Heart right ventricle (tissue), 16 donors: Measurements from ENCODE around the gene GNA12. TPM values are rescaled to one million over a fixed set of nuclear protein-coding genes. Genes with fewer than 3 reads are reported as not detected.

Experiments used
- ATAC-seq, 8 donors: fragments of 200-7000 bp; cut with Tn5 transposase; one replicate each; pipeline ENCODE4 v1.9.1; 2020; ENCODE audit warnings: mild to moderate bottlenecking in 8 of 8, moderate library complexity in 8 of 8, moderate number of reproducible peaks in 1 of 8
- DNase-seq, 2 donors: peaks; one replicate each; pipeline ENCODE4 v3.0.0-alpha.2; 2020
- H3K27ac ChIP-seq, 10 donors: fragments of 200-600 bp; sonication (generic) in 2 of 10; one replicate each; pipeline versions ENCODE4 v1.5.0 to v1.8.0; 2020 to 2022; ENCODE audit warnings: mild to moderate bottlenecking in 3 of 10
- H3K27me3 ChIP-seq, 7 donors: fragments of 200-600 bp; one replicate each; pipeline ENCODE4 v1.8.0; 2021 to 2022; ENCODE audit warnings: mild to moderate bottlenecking in 2 of 7
- H3K36me3 ChIP-seq, 9 donors: fragments of 200-600 bp; sonication (generic) in 1 of 9; one replicate each; pipeline versions ENCODE4 v1.5.0 to v1.8.0; 2020 to 2022; ENCODE audit warnings: mild to moderate bottlenecking in 2 of 9
- H3K4me1 ChIP-seq, 9 donors: fragments of 200-600 bp; sonication (generic) in 1 of 9; one replicate each; pipeline versions ENCODE4 v1.5.0 to v1.8.0; 2020 to 2022; ENCODE audit warnings: mild to moderate bottlenecking in 4 of 9
- H3K4me3 ChIP-seq, 10 donors: fragments of 200-600 bp; sonication (generic) in 2 of 10; one replicate each; pipeline versions ENCODE4 v1.5.0 to v1.8.0; 2020 to 2022; ENCODE audit warnings: mild to moderate bottlenecking in 7 of 10, moderate library complexity in 2 of 10
- H3K9me3 ChIP-seq, 11 donors: fragments of 200-600 bp in 10 of 11; sonication (generic) in 2 of 11; one replicate each; pipeline versions ENCODE4 v1.5.0 to v1.8.0; 2013 to 2022; ENCODE audit warnings: mild to moderate bottlenecking in 2 of 11, control low read depth in 1 of 11, moderate library complexity in 1 of 11
- CTCF ChIP-seq, 9 donors: fragments of 200-600 bp; sonication (generic) in 2 of 9; IDR thresholded peaks; one replicate each; pipeline versions ENCODE4 v1.5.0 to v1.8.0; 2021 to 2022; ENCODE audit warnings: antibody characterized with exemption in 9 of 9, mild to moderate bottlenecking in 5 of 9, moderate library complexity in 1 of 9
- WGBS, 2 donors: extraction: QIAGEN DNeasy Blood & Tissue Kit; methylation state at CpG; one replicate each; pipeline ENCODE4 v1.1.7; 2013; ENCODE audit warnings: inconsistent platforms in 1 of 2; 5-methylcytosine and 5-hydroxymethylcytosine counted together
- intact Hi-C, 10 donors: fragments of 100-400 bp; cut with DNase I; formaldehyde crosslinking; loops; one replicate each; pipeline versions ENCODE4 v1.11.1 to v1.14.2; 2022
- polyA plus RNA-seq, 2 donors: library from polyadenylated mRNA; stranded (reverse); fragments of 200-250 nt; gene quantifications; one replicate each; pipeline ENCODE4 v1.2.3, GENCODE V29; 2013
- total RNA-seq, 10 donors: library from RNA; stranded (reverse); fragmentation: NEBNext Ultra II Directional in 3 of 10; extraction: Animal tissue kit (Norgen Biotek cat#: 25700) in 3 of 10; gene quantifications; one replicate each; pipeline versions ENCODE4 v1.2.1 to v1.2.4, GENCODE V29; 2021 to 2023
- donor health status: Arrhythmogenic right ventricular cardiomyopathy.
- donor health status: ischemic (EF 13 %, LVEDD 7.1; RV severe dilation, severe dysfunction).
- donor health status: healthy with polysubstance abuse.
- donor health status: DM: no; HTN: yes; CAD: no.
- donor health status: DM: no; HTN: no; CAD: no.
- donor health status: ischemic (EF 25% LVEDD 6.9; RV normal size, moderate dysfunction).
- donor health status: ischemic (EF 25% LVEDD 5.7; RV mildly dilated, moderate dysfunction).
- donor health status: healthy.
- donor health status: DM: yes; HTN: yes; CAD: no.
- donor health status: Ischemic cardiomyopathy.
- donor health status: ischemic (EF 35%, LVEDD 5.7; RV mildly dilated, moderate dysfunction).
- donor health status: nonischemic (EF 11% LVEDD 7.7; RV severe dilation, severe dysfunction).
- donor health status: DM: yes; HTN: yes; CAD: no.
- donor health status: PGD.
- donor health status: ischemic (EF 29% LVEDD 5.4; RV normal size, mild dysfunction).
- donor health status: nonischemic (EF 23%, LVEDD 6.1; RV moderate dilation, normal function).

The GNA12 gene
- total and polyA plus RNA-seq, 12 donors = 6.4 to 46.4 (median 33.9) TPM

DNA sequence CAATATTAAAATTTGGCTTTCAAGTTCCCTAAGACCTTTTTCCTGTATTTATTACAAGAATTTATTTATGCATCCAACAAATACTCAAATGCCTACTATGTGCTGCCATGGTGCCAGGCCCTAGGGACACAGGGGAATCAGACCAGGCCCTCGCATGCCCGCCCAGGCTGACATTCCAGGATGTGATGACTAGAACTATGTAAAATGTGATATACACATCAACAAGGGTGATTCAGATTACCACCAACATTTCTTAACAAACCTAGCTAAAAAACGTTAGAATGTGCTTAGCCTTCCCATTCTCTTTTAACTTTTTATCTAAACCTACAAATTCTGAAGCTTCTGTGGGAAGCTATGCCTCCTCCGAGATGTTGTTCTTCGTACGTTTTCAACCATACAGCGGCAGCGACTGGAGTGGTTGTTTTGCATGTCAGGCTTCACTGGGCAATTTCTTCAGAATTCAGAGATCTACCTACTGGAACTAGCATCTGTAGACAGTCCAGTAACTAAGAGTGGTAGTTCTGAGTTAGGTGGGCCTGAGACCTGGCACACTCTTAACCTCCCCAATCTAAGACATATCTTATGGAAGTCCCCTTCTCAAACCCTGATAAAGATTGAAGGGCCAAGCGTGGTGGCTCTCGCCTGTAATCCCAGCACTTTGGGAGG is 22.1 kb downstream of the GNA12 start:
- no peak for TF ChIP-seq CTCF (IDR thresholded peaks at IDR 0.05)
- intact Hi-C loops = loop anchor here in 2 of 10 donors (5.0 kb wide), 1 partner anchor 60 kb away; no protein-coding TSS in a partner anchor
- Histone ChIP-seq H3K4me1 (peaks cover 19 to 88% (median 79%) of the 10 kb centered on the region in 9 donors), H3K27ac (peak overlapping the region in 9 of 10 donors; percentile 43 to 73 (median 65)), H3K27me3 (no peaks in the 10 kb centered on the region), H3K4me3 (no peak overlapping the region), H3K9me3 (no peaks in the 10 kb centered on the region), H3K36me3 (no peaks in the 10 kb centered on the region)
- DNase-seq (no peak), ATAC-seq (no peak)
- WGBS, 2 donors = 91 to 92% methylated on average over 10 of the region's 10 CpGs

- ATAC-seq = peak in 1 of 8 donors; percentile 16
- WGBS, 2 donors = 60 to 64% methylated on average over 12 of the region's 12 CpGs
- DNase-seq = no peak
- no peak overlapping the region for H3K4me3 ChIP-seq
- peaks cover 19 to 88% (median 75%) of the 10 kb centered on the region in 9 donors for H3K4me1 ChIP-seq
- TF ChIP-seq CTCF (IDR thresholded peaks at IDR 0.05) = peak in 1 of 9 donors; percentile 11
- intact Hi-C loops = loop anchor here in 2 of 10 donors (5.0 kb wide), 1 partner anchor 59 kb away; no protein-coding TSS in a partner anchor
- no peaks in the 10 kb centered on the region for H3K27me3 ChIP-seq
- H3K27ac ChIP-seq = peak overlapping the region in 8 of 10 donors; percentile 11 to 73 (median 56)
- H3K36me3 ChIP-seq = no peaks in the 10 kb centered on the region
- H3K9me3 ChIP-seq = no peaks in the 10 kb centered on the region
These were observed 22.8 kb downstream of the GNA12 start for GRCh38 chr7:2821161-2821841.

- Histone ChIP-seq H3K4me1 (peaks cover 19 to 82% (median 70%) of the 10 kb centered on the region in 9 donors), H3K36me3 (no peaks in the 10 kb centered on the region), H3K27ac (peak overlapping the region in 9 of 10 donors; percentile 15 to 73 (median 43)), H3K9me3 (no peaks in the 10 kb centered on the region), H3K27me3 (no peaks in the 10 kb centered on the region), H3K4me3 (no peak overlapping the region)
- 81 to 90% methylated on average over 4 of the region's 4 CpGs for WGBS, 2 donors
- intact Hi-C loops = loop anchor here in 2 of 10 donors (1.0 to 5.0 kb wide), 2 partner anchors 15 to 58 kb away; no protein-coding TSS in a partner anchor
- ATAC-seq = peak; percentile 35 to 86 (median 60)
- no peak for TF ChIP-seq CTCF (IDR thresholded peaks at IDR 0.05)
- peak in 1 of 2 donors; percentile 44 for DNase-seq
These were observed 23.6 kb downstream of the GNA12 start for GRCh38 chr7:2820508-2820934.

DNA sequence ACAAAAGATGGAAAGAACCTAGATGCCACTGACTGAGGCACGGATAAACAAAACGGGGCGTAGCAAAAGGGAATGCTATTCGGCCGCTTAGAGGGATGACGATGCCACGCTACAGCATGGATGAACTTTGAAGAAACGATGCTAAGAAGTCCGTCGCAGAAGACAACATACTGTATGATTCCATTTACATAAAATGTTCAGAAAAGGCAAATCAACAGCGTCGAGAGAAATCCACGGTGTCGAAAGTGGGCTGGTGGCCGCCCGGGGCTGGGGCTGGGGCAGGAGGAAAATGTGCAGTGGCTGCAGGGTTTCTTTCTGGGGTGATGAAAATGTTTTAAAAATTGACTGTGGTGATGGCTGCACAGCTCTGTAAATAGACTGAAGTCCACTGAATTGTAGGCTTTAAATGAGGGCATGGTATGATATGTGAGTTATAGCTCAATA is 24.1 kb downstream of the GNA12 start:
- DNase-seq = no peak
- no peak for TF ChIP-seq CTCF (IDR thresholded peaks at IDR 0.05)
- H3K4me1 ChIP-seq = peaks cover 19 to 79% (median 69%) of the 10 kb centered on the region in 9 donors
- no peak overlapping the region for H3K4me3 ChIP-seq
- H3K27me3 ChIP-seq = no peaks in the 10 kb centered on the region
- no peaks in the 10 kb centered on the region for H3K36me3 ChIP-seq
- no peaks in the 10 kb centered on the region for H3K9me3 ChIP-seq
- no peak for ATAC-seq
- intact Hi-C loops = loop anchor here in 2 of 10 donors (1.0 to 5.0 kb wide), 2 partner anchors 15 to 58 kb away; no protein-coding TSS in a partner anchor
- H3K27ac ChIP-seq = peak overlapping the region in 9 of 10 donors; percentile 15 to 73 (median 43)
- 98% methylated on average over 16 of the region's 16 CpGs for WGBS, 2 donors
